Activated T-helper 17 cell treated with anti-CD3 and anti-CD28 coated beads, Interleukin-2, amount 50 U/mL, for 72 hours (primary cell): ENCODE measurements around the gene SDCCAG8. TPM values are rescaled to one million over a fixed set of nuclear protein-coding genes. Genes with fewer than 3 reads are reported as not detected.

Source experiments
- ATAC-seq: fragments of 150-1000 bp; cut with Tn5 transposase; replicated peaks from 2 replicates; pipeline ENCODE4 v1.10.0; 2021; ENCODE audit warnings: mild to moderate bottlenecking, moderate library complexity
- H3K27ac Mint-ChIP-seq: one replicate; pipeline ENCODE4 v1.8.0; 2022; ENCODE audit warnings: mixed read lengths
- H3K27me3 Mint-ChIP-seq: one replicate; pipeline ENCODE4 v1.8.0; 2022; ENCODE audit warnings: mixed read lengths
- H3K36me3 Mint-ChIP-seq: one replicate; pipeline ENCODE4 v1.8.0; 2022; ENCODE audit warnings: low read depth, mild to moderate bottlenecking, mixed read lengths
- H3K4me1 Mint-ChIP-seq: one replicate; pipeline ENCODE4 v1.8.0; 2022; ENCODE audit warnings: mixed read lengths
- H3K4me3 Mint-ChIP-seq: one replicate; pipeline ENCODE4 v1.8.0; 2022; ENCODE audit warnings: mild to moderate bottlenecking, mixed read lengths
- H3K9me3 Mint-ChIP-seq: one replicate; pipeline ENCODE4 v1.8.0; 2022; ENCODE audit warnings: mixed read lengths
- total RNA-seq, 2 donors: library from RNA; stranded (reverse); gene quantifications; one replicate each; pipeline ENCODE4 v1.2.3, GENCODE V29; 2022

Gene SDCCAG8
- total RNA-seq, 2 donors from 2014 or later = 22.2 to 31.7 TPM

DNA sequence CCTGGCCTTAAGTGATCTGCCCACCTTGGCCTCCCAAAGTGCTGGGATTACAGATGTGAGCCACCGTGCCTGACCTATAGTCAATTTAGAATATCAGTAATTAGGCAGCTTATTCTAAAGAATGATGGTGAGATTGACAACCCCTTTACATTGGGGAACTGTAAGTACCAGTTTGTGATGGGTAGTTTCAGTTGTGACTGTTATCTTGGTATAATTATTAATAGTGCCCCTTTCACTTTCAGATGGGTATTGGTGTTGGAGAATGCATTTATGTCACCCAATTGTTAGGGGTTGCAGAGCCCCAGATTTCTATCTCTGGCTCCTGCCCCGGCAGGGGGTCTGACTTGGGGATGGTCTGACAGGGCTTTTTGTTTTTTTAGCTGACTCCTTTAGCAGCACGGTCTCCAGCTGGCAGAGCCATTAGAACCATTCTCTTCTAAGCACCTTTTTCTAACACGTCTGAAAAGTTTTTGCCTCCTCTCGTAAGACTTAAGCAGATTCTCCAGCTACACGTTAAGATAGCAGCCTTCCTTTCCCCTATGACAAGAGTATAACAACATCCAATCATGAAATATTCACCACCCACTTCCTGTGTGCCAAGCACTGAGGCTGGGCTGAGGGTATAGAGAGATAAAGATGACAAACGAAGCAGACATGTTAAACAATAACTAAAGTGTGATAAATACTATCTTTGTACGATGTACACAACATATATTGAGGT, 157.8 kb downstream of the SDCCAG8 start:
- Mint-ChIP-seq H3K4me1 (peaks cover 20% of the 10 kb centered on the region), H3K27me3 (no peaks in the 10 kb centered on the region), H3K4me3 (no peak overlapping the region), H3K27ac (no peak overlapping the region), H3K9me3 (no peaks in the 10 kb centered on the region), H3K36me3 (peaks cover 25% of the 10 kb centered on the region)
- no peak for ATAC-seq

- Mint-ChIP-seq H3K9me3 (no peaks in the 10 kb centered on the region), H3K4me1 (peaks cover 20% of the 10 kb centered on the region), H3K27me3 (no peaks in the 10 kb centered on the region), H3K27ac (no peak overlapping the region), H3K36me3 (peaks cover 25% of the 10 kb centered on the region), H3K4me3 (no peak overlapping the region)
- no peak for ATAC-seq
These were observed 158.3 kb downstream of the SDCCAG8 start for GRCh38 chr1:243414152-243414494.

GRCh38 chr1:243415663-243416408, 160.0 kb downstream of the SDCCAG8 start:
- H3K4me1 Mint-ChIP-seq = peaks cover 20% of the 10 kb centered on the region
- peak overlapping the region; percentile 32 for H3K27ac Mint-ChIP-seq

DNA sequence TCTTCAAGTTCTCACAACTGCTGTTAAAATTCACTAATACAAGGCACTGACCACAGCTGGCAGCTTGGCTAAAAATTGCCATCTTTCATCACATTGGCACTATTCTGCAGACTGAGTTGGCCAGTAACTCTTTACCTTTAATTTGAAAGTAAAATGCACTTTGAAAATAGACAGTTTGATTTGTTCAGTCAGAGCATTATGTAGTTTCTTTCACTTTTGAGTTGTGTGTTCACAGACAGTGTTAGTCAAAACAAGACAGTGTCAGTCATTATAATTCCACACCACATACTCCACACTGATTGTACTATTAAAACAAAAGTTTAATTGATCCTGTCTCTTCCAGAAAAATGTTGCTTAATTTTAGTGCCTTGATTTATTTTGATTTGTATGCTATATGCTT, 160.7 kb downstream of the SDCCAG8 start:
- Mint-ChIP-seq H3K4me1 (peaks cover 25% of the 10 kb centered on the region), H3K27ac (peak overlapping the region; percentile 32), H3K4me3 (peak overlapping the region; percentile 63), H3K27me3 (no peaks in the 10 kb centered on the region), H3K9me3 (no peaks in the 10 kb centered on the region), H3K36me3 (peaks cover 25% of the 10 kb centered on the region)
- ATAC-seq = peak; percentile 95

More at GRCh38 chr1:243415663-243416408, 160.0 kb downstream of the SDCCAG8 start:
- Mint-ChIP-seq H3K27me3 (no peaks in the 10 kb centered on the region), H3K9me3 (no peaks in the 10 kb centered on the region), H3K36me3 (peaks cover 25% of the 10 kb centered on the region), H3K4me3 (peak overlapping the region; percentile 63)
- ATAC-seq = peak; percentile 8

GRCh38 chr1:243420016-243420945, 164.4 kb downstream of the SDCCAG8 start:
- no peaks in the 10 kb centered on the region for H3K27me3 Mint-ChIP-seq
- H3K4me3 Mint-ChIP-seq = no peak overlapping the region
- H3K27ac Mint-ChIP-seq = no peak overlapping the region
- no peak for ATAC-seq
- H3K4me1 Mint-ChIP-seq = peaks cover 18% of the 10 kb centered on the region
- H3K9me3 Mint-ChIP-seq = no peaks in the 10 kb centered on the region
- peaks cover 27% of the 10 kb centered on the region for H3K36me3 Mint-ChIP-seq

DNA sequence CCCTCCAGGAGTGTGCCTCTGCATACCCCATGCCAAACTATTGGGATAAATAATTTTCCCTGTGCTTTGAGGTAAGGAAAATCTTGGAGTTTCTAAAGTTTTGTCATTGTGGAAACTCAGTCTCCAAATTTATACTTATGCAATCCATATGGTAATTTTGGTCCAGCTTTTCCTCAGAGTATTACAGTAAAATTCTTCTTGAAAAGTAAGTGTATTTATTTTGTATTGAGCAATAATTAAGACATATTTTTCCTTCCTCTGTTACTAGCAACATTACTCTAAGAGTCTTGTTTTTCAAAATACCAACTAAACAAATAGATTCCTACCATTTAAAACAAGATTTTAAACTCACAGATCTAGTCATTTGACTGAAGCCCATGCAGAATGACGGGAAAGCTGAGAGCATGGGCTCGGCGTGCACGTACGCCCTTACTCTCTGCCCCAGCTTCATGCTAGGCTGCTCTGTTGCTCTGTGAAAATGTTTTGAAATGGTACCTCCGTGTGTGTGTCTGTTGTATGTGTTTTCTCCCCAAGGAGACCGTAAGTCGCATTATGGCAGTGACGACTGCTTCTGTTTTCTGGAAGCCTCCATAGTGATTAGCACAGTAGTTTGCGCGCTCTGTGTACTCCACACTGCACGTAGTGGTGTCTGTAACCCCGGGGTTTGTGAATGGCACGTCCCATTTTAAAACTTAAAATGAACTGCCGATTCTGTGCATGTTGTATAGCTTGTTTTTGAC, 165.3 kb downstream of the SDCCAG8 start:
- Mint-ChIP-seq H3K4me1 (peaks cover 13% of the 10 kb centered on the region), H3K9me3 (no peaks in the 10 kb centered on the region), H3K36me3 (peaks cover 25% of the 10 kb centered on the region), H3K4me3 (peak overlapping the region; percentile 70), H3K27ac (peak overlapping the region; percentile 81), H3K27me3 (no peaks in the 10 kb centered on the region)
- no peak for ATAC-seq

- ATAC-seq = peak; percentile 99
- Mint-ChIP-seq H3K4me1 (peaks cover 8% of the 10 kb centered on the region), H3K27me3 (no peaks in the 10 kb centered on the region), H3K36me3 (peaks cover 27% of the 10 kb centered on the region), H3K4me3 (peak overlapping the region; percentile 70), H3K27ac (peak overlapping the region; percentile 81), H3K9me3 (no peaks in the 10 kb centered on the region)
These were observed 165.9 kb downstream of the SDCCAG8 start for GRCh38 chr1:243421784-243422183.

GRCh38 chr1:243422362-243422761, 166.5 kb downstream of the SDCCAG8 start:
- H3K27me3 Mint-ChIP-seq = no peaks in the 10 kb centered on the region
- no peak overlapping the region for H3K27ac Mint-ChIP-seq
- H3K9me3 Mint-ChIP-seq = no peaks in the 10 kb centered on the region
- H3K4me1 Mint-ChIP-seq = peaks cover 8% of the 10 kb centered on the region
- ATAC-seq = no peak
- peaks cover 28% of the 10 kb centered on the region for H3K36me3 Mint-ChIP-seq
- peak overlapping the region; percentile 70 for H3K4me3 Mint-ChIP-seq

- no peaks in the 10 kb centered on the region for H3K27me3 Mint-ChIP-seq
- H3K36me3 Mint-ChIP-seq = peaks cover 38% of the 10 kb centered on the region
- H3K4me3 Mint-ChIP-seq = no peak overlapping the region
- H3K9me3 Mint-ChIP-seq = no peaks in the 10 kb centered on the region
- peaks cover 3% of the 10 kb centered on the region for H3K4me1 Mint-ChIP-seq
- H3K27ac Mint-ChIP-seq = no peak overlapping the region
- ATAC-seq = no peak
These were observed 172.2 kb downstream of the SDCCAG8 start for GRCh38 chr1:243428084-243428483.

GRCh38 chr1:243428617-243429342, 172.9 kb downstream of the SDCCAG8 start:
- no peaks in the 10 kb centered on the region for H3K27me3 Mint-ChIP-seq
- peaks cover 38% of the 10 kb centered on the region for H3K36me3 Mint-ChIP-seq
- H3K4me3 Mint-ChIP-seq = no peak overlapping the region
- H3K27ac Mint-ChIP-seq = no peak overlapping the region
- peaks cover 3% of the 10 kb centered on the region for H3K4me1 Mint-ChIP-seq
- H3K9me3 Mint-ChIP-seq = no peaks in the 10 kb centered on the region
- ATAC-seq = no peak

DNA sequence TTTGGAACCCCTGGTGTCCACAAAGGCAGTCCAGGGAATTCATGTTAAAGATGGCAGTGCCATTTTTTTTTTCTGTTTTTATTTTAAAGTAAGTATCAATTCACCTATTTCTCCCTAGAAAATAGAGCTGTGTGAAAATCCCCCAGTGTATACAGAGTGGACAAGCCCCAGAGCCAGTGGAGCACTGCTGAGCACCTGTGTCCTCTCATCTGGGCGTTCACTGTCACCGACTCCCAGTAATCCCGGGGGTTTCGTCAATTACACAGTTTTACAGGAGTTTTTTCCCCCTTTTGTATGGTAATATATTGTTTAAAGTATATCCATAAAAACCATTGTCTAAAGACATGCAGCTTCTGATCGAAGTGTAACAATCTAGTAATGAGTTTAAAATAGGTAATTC, 175.8 kb downstream of the SDCCAG8 start:
- H3K27ac Mint-ChIP-seq = no peak overlapping the region
- no peak for ATAC-seq
- H3K9me3 Mint-ChIP-seq = no peaks in the 10 kb centered on the region
- H3K36me3 Mint-ChIP-seq = peaks cover 26% of the 10 kb centered on the region
- H3K4me1 Mint-ChIP-seq = peaks cover 3% of the 10 kb centered on the region
- no peaks in the 10 kb centered on the region for H3K27me3 Mint-ChIP-seq
- no peak overlapping the region for H3K4me3 Mint-ChIP-seq

GRCh38 chr1:243432136-243432535, 176.3 kb downstream of the SDCCAG8 start:
- no peak overlapping the region for H3K27ac Mint-ChIP-seq
- H3K27me3 Mint-ChIP-seq = no peaks in the 10 kb centered on the region
- H3K4me3 Mint-ChIP-seq = no peak overlapping the region
- no peak for ATAC-seq
- H3K9me3 Mint-ChIP-seq = no peaks in the 10 kb centered on the region
- peaks cover 20% of the 10 kb centered on the region for H3K36me3 Mint-ChIP-seq
- H3K4me1 Mint-ChIP-seq = peaks cover 3% of the 10 kb centered on the region

GRCh38 chr1:243433737-243434370, 178.0 kb downstream of the SDCCAG8 start:
- no peaks in the 10 kb centered on the region for H3K9me3 Mint-ChIP-seq
- peak; percentile 45 for ATAC-seq
- H3K27ac Mint-ChIP-seq = no peak overlapping the region
- no peaks in the 10 kb centered on the region for H3K27me3 Mint-ChIP-seq
- H3K4me3 Mint-ChIP-seq = no peak overlapping the region
- peaks cover 13% of the 10 kb centered on the region for H3K36me3 Mint-ChIP-seq
- H3K4me1 Mint-ChIP-seq = peaks cover 3% of the 10 kb centered on the region
